ENCODE results near the gene AMZ1.
"Not testable (repeated sequence)": the region's sequence is repeated elsewhere in the genome, so short reads cannot be mapped to it uniquely, and the experiment has no call there.

Gene AMZ1

DNA sequence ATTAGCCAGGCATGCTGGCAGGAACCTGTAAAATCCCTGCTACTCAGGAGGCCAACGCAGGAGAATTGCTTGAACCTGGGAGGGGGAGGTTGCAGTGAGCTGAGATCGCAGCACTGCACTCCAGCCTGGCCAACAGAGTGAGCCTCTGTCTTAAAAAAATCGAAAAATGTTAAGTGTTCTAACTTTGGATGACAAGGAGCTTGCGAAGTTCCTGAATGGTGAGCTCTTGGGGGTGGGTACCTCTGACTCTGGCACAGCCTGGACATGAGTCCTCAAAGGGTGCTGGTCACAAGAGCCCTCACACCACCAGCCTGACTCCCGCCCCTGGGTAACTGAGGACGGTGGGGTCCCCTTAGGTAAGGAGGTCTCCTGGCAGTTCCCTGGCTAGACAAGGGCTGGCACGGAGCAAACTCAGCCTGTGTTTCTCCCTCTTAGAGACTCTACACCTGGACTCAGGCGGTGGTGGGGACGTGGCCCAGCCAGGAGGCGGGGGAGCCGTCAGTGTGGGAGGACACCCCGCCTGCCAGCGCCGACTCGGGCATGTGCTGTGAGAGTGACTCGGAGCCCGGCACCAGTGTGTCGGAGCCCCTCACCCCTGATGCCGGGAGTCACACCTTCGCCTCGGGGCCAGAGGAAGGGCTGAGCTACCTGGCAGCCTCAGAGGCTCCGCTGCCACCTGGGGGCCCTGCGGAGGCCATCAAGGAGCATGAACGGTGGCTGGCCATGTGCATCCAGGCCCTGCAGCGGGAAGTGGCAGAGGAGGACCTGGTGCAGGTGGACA lies 24.1 kb downstream of the AMZ1 start:
- DNase-seq (ENCODE audit: low read depth, low spot score) = no peak

- DNase-seq (ENCODE audit: low read depth, low spot score) = no peak
Observed at GRCh38 chr7:2713370-2713769, 25.4 kb downstream of the AMZ1 start.

- DNase-seq (ENCODE audit: low read depth, low spot score) = no peak
Observed at GRCh38 chr7:2713978-2714377, 26.0 kb downstream of the AMZ1 start.

DNA sequence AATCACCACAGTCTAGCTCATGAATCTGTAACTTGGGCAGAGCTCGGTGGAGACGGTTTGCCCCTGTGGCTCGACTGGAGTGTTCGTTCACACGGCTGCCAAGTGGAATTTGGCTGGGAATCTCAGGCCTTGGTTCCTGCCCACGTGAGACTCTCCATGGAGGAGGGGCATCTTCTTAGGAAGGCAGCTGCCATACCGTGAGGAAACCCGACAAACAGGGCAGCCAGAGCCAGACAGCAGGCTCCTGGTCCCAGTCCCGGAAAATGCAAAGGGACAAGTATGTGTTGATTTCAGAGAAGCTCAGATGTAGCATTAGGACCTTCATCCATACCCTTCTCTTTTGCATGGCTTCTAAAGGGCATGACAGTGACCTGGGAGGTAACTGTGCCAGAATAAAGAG lies 26.6 kb downstream of the AMZ1 start:
- DNase-seq (ENCODE audit: low read depth, low spot score) = no peak

DNA sequence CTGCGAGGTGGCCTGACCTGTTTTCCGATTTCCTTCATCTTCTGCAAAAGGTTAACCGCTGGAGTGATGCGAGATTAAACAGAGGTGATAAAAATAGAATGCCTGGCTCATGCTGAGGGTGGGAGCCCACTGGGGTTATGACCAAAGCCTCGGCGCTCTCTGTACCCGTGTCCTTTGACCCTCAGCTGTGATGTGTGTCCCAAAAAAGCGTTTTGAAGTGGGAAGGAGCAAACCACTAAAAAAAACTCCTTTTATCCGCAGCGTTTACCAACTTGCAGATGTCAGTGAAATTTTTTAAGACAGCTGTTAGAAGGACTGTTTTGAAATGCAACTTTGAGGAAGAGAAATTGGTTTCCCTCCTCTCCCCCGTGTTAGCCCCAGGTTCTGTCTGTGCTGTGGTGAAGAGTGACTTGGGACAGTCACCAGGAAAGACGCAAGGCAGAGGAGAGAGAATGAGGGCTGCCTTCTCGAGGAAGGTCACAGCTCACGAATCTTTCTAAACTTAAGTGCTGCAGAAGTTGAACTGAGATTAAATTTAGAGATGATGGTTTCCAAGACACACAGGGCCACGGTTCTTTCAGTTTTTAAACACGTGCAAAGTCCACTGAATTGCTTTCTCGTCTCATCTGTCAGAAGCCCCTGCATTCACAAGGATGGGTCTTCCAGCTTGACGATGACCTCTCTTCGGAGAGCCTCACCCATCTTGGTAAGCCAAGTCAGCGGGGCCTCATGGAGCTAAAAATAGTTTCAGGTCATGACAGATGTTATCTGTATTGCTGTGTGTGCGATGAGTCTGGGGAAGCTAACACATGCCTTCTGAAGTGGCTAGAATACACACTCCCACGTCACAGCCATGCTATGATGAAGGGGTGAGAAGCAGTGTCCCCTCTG lies 27.6 kb downstream of the AMZ1 start:
- peak; percentile 33 for DNase-seq (ENCODE audit: low read depth, low spot score)

DNA sequence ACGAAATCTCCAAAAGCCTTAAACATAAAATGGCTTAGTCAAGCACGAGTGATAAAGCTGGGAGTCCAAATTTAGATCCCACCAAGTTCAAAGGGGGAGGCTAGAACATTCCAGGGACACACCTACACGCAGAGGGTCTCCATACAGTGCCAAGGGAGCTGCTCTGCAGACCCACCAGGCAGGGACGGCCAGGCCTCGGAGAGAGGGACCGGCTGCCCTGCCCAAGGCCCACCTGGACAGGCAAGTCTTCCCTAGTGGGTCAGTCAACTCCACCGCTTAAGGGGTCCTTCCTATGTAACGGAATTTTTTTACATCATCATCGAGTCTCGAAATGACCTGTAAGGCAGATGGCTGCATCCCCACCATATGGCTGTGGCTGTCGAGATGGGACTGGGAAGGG lies 28.5 kb downstream of the AMZ1 start:
- DNase-seq (ENCODE audit: low read depth, low spot score) = no peak

- no peak for DNase-seq (ENCODE audit: low read depth, low spot score)
Observed at GRCh38 chr7:2716906-2717292, 28.9 kb downstream of the AMZ1 start.

DNA sequence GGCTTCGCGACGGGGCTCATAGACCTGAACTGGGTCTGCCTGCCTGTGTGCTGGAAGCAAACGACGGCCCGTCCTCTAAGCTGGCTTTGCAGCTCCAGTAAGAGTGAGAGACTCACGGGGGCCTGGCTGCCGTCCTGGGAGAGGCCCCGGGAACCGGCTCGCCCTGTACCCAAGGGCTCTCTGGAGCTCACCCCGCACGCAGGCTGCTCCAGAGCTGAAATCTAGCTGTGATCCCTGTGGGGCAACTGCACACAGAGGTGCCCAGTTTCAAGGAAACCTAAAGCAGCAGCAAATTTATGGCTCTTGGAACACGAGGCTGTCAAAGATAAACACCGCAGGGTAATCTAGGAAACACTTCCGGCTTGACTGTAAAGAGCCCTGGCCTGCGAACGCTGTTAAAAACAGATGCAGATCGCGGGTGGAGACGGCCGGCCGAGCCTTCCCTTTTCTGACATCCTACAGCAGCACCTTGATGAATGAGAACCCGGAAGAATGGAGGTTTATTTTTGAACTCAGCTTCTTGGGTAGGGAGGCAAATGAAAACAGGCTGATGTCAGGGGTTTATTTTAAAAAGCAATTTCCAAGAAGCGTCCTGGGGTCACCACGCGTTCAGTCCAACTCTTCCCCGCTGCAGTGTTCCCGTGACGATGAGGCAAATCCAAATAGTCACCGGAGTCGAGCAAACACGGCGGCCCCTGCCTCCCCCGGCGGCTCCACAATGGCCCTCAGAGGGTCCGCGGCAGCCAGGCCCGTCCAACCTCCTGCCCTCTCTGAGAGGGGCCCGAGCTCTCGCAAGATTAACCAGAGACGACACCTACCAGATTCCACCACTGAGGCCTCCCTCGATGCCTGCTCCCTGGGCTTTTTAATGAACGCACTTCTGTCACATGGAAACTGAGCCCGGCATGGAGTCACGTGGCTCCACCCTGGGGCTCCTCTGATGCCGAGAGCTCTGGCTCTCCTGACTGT lies 29.6 kb downstream of the AMZ1 start:
- no peak for DNase-seq (ENCODE audit: low read depth, low spot score)

GRCh38 chr7:2718296-2718965 lies 30.4 kb downstream of the AMZ1 start:
- DNase-seq (ENCODE audit: low read depth, low spot score) = no peak

DNA sequence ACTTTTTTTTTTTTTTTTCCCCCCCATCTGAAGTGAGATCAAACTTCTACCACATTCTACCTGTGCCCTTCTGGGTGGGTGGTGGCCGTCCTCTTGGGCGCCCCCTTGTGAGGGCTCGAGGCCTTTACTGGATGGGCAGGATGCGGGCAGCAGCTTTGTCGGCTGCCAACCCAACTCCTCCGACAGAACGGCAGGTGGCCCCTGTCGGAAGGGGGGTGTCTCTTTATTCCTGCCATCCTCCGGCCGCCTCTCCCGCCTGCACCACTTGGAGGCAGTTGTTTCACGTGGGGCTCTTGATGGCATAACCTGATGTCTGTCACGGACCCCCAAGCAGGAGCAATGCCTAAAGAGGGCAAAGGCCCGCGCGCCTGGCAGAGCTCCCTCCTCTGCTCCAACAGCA lies 31.0 kb downstream of the AMZ1 start:
- no peak for DNase-seq (ENCODE audit: low read depth, low spot score)

- DNase-seq (ENCODE audit: low read depth, low spot score) = no peak
Observed at GRCh38 chr7:2720024-2720423, 32.0 kb downstream of the AMZ1 start.

DNA sequence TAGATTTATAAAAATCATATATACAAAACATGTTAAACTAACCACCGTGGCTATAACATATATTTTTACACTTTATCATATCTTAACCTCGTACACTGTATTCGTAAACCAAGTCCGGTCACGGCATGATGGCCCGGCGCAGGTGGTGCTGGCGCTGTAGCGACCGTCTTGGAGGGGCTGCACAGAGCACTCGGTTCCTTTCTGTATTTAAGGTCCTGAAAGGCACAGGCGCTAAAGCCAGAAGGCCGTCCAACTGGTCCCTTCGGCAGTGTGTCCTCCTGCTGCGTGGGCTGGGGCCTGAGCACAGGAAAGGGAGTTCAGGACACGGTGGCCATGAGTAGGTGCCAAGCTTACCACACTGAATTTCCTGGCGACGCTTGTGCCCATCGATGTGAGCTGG lies 33.8 kb downstream of the AMZ1 start:
- no peak for DNase-seq (ENCODE audit: low read depth, low spot score)

GRCh38 chr7:2722591-2722990 lies 34.6 kb downstream of the AMZ1 start:
- no peak for DNase-seq (ENCODE audit: low read depth, low spot score)

DNA sequence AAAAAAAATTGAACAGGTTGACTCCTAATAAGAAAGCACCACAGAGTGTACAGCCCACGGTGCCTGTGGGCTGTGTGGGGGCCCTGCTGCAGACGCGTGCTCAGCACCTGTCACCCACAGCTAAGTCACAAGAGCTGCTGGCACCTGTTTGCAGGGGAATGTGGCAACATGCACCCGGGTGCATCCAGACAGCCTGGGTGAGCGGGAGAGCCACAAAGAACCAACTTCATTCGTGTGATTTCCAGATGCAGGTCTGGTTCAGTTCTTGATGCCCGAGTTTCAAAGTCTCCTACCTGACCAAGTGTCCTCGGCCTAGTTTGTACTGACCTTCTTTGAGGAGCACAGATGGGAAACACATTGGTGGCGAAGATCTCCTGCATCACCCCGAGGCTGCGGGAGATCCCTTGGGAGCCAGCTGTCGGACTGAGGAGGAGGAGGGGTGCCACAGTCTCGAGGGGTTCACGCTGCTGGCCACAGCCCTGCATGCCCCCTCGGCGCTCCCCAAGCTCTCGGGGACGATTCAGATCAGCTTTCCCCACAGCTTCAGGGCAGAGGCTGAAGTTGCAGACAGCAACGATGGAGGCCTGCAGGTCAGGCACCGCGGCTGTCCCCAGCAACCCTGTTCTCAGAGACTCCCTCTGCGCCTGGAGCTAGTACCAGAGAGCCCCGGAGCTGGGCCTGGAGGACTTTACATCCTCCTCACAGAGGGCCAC lies 35.3 kb downstream of the AMZ1 start:
- DNase-seq (ENCODE audit: low read depth, low spot score) = no peak

DNA sequence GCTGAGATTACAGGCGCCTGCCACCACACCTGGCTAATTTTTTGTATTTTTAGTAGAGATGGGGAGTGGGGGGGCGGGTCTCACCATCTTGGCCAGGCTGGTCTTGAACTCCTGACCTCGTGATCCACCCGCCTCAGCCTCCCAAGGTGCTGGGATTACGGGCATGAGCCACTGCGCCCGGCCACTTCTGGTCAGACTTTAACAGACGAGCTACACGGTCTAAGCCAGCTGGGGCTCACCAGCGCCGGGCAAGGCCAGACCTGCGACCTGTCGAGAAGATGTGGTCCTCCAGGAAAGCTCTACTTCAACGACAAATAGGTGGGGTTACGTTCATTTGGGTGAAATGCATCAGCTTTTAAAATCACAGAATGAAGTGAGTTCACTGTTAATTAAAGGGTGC lies 36.0 kb downstream of the AMZ1 start:
- not testable (repeated sequence) for DNase-seq (ENCODE audit: low read depth, low spot score)

DNA sequence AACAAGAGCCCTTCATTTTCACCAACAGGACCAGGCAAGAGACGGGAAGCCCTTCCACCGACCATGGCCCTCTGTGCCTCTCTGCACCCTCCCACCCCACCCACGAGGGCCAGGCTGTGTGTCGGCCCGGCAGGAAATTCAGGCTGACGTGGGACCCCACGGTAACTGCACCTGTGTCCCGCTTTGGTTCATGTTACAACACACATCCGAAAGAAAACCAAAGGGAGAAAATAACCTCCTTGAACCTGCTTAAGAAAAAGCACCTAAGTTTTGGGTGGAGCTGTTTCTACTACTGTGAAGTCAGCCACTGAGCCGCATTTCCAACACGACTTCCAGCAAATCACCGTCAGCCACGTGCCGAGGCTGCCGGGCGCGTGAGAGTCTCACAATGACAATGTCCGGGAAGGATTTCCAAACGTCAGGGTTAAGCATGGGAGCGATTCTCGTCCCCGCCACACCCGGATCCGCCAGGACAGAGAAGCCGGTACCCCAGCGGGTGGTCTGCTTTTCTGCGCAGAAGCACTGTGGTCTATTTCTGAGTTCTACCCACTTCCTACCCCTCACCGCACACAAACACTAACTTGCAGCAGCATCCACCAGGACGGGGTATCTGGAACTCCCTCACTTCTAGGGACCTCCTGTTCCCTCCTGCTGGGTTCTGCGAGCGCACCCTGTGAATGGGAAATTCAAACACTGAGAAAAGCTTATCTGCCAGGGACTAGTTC lies 36.6 kb downstream of the AMZ1 start:
- DNase-seq (ENCODE audit: low read depth, low spot score) = no peak

GRCh38 chr7:2725178-2726105 lies 37.4 kb downstream of the AMZ1 start:
- no peak for DNase-seq (ENCODE audit: low read depth, low spot score)

DNA sequence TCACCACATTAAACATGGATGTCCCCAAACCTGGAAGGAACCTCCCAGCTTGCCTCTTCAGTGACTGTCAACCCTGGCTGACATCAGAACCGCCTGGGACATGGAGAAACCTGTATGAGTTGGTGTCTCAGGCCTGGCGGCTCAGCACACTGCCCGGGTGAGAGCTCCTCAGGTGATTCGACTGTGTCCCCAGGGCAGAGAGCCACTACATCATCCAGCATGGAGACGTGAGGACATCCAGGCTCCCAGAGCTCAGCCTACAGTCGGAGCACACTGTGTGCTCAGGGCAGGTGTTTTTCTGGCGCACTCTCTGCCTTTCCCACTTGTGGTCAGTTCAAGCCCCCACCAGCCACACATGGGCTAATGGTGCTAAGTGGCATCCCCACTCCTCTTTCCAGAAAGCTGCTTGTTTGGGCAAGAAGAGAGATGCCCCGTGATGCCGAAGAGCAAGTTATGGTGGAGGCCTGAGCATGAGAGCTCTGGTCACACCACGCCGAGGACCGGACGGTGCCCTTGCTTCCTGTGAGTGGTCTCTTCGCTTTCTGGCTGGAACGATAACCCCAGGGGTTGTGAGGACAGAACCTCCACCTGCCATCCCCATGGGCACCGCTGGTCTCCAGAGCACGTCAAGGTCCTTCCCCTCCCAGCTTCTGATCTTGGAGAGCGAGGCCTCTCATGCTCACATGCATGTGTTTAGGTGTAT lies 38.5 kb downstream of the AMZ1 start:
- no peak for DNase-seq (ENCODE audit: low read depth, low spot score)
